Measurements from ENCODE around the gene PSPN. TPM values are rescaled to one million over a fixed set of nuclear protein-coding genes. Genes with fewer than 3 reads are reported as not detected.

PSPN gene
- total and polyA plus RNA-seq, 12 donors = 0.48 to 3.6 (median 1.2) TPM

DNA sequence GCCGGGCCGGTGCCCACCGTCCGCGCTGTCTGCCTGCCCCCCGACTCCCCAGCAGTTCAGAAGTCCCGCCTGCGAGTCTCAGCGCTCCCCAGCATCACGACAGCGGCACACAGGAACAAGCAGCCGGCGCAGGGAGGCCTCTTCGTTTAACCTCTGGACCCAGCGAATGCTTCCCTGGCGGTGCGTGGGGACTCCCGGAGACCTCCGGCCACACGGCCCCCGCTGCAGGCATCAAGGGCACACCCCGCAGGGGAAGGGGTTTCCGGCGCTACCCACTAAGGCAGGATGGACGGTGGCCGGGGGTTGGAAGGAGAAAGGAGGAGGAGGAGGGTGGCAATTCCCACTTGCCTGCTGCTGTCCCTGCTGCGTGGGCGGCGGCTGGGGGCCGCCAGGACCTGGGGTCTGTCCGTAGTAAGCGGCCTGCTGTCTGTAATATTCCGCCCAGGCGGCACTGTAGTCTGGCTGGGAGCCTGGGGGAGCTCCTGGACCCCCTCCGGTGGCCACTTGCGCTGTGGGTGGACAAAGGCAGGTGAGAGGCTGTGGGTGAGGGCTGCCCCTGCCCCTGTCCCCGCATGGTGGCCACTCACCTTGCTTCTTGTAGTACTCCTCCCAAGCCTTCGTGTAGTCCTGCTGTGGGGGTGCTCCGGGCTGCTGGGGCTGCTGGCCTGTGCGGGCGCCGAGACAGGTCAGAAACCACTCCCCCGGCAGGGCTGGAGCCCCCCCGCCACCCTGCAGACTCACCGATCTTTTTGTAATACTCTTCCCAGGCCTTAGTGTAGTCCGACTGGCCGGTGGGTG, 39.3 kb upstream of the PSPN start:
- no peaks in the 10 kb centered on the region for H3K9me3 ChIP-seq (replicated peaks in 1 of 3)
- peaks cover 0 to 61% of the 10 kb centered on the region in 2 donors for H3K36me3 ChIP-seq (replicated peaks in 1 of 2)
- intact Hi-C loops (cut with DNase I) = no loop called here
- peaks cover 0 to 12% of the 10 kb centered on the region in 2 donors for H3K4me1 ChIP-seq (replicated peaks in 1 of 2)
- no peak for TF ChIP-seq POLR2A (IDR thresholded peaks at IDR 0.05)
- TF ChIP-seq, protein P1, sequence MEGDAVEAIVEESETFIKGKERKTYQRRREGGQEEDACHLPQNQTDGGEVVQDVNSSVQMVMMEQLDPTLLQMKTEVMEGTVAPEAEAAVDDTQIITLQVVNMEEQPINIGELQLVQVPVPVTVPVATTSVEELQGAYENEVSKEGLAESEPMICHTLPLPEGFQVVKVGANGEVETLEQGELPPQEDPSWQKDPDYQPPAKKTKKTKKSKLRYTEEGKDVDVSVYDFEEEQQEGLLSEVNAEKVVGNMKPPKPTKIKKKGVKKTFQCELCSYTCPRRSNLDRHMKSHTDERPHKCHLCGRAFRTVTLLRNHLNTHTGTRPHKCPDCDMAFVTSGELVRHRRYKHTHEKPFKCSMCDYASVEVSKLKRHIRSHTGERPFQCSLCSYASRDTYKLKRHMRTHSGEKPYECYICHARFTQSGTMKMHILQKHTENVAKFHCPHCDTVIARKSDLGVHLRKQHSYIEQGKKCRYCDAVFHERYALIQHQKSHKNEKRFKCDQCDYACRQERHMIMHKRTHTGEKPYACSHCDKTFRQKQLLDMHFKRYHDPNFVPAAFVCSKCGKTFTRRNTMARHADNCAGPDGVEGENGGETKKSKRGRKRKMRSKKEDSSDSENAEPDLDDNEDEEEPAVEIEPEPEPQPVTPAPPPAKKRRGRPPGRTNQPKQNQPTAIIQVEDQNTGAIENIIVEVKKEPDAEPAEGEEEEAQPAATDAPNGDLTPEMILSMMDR (IDR thresholded peaks at IDR 0.05) = no peak
- no peaks in the 10 kb centered on the region for H3K27me3 ChIP-seq
- no peak overlapping the region for H3K27ac ChIP-seq
- 87 to 91% (median 89%) methylated on average over 25 to 47 of the region's 47 CpGs for WGBS, 4 donors
- DNase-seq = no peak
- H3K4me3 ChIP-seq = no peak overlapping the region

DNA sequence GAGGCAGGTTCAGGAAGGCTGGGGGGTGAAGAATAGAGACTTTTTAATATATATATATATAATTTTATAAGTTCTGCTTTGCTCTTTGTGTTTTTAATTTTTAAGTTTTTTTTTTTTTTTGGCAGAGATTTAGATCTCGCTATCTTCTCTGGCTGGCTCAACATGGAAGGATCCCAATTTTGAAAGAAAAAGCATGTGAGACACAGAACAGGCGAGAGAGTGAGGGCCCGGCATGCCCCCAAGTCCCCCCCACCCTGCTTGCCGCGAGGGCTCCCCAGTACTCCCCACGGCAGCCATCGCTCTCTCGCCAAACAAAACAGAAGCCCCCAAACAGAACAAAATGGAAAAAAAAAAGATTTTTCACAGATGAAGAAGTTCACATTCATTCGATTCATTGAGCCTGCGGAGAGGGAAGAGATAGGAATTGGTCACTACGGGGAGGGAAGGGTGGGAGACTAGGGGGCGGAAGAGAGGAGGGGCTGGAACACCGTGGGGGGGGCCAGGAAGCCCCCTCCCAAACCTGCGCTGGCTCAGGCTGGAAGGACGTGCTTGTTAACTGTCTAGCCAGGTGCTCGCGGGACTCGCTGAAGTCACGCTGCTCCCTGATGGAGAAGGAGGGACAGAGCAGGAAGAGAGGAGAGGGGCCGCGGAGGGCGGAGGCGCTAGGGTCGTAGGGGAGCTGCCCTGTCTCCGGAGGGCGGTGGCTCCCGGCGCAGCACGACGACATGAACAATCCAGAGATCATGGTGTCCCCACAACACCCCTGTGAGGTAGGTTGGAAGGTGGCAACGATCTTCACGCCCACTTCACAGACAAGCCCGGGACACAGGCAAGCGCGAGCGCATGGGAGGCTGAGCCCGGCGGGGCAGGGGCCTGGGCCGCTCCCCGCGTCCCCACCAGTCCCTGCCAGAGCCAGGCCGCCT, 38.2 kb upstream of the PSPN start:
- Histone ChIP-seq H3K27ac (peak overlapping the region in 1 of 5 donors; percentile 30), H3K9me3 (replicated peaks in 1 of 3) (no peaks in the 10 kb centered on the region), H3K4me3 (no peak overlapping the region), H3K4me1 (replicated peaks in 1 of 2) (peaks cover 0 to 10% of the 10 kb centered on the region in 2 donors), H3K27me3 (no peaks in the 10 kb centered on the region), H3K36me3 (replicated peaks in 1 of 2) (peaks cover 0 to 50% of the 10 kb centered on the region in 2 donors)
- 74 to 79% (median 77%) methylated on average over 42 of the region's 42 CpGs for WGBS, 4 donors
- no peak for TF ChIP-seq POLR2A (IDR thresholded peaks at IDR 0.05)
- TF ChIP-seq, protein P1 (IDR thresholded peaks at IDR 0.05) = no peak
- no peak for DNase-seq
- intact Hi-C loops (cut with DNase I) = no loop called here

DNA sequence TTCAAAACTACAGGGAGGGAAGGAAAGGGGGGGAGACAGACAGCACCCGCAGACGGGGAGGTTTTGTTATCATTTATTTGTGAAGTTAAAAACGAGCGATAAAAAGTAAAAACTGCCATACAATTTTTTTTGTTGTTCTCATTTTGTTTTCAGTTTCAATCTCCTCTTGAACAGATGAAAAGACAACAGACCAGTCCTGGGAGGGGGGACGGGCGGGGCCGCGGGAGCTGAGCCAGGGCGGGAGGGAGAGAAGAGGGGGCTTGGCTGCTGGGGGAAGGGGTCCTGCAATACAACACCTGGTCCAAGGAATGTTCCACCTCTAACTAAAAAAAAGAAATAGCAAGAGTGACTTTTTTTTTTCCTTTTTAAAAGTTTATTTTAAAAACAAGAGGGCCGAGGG, 37.6 kb upstream of the PSPN start:
- H3K9me3 ChIP-seq (replicated peaks in 1 of 3) = no peaks in the 10 kb centered on the region
- DNase-seq = no peak
- no peak overlapping the region for H3K4me3 ChIP-seq
- no peaks in the 10 kb centered on the region for H3K27me3 ChIP-seq
- H3K4me1 ChIP-seq (replicated peaks in 1 of 2) = peaks cover 0 to 5% of the 10 kb centered on the region in 2 donors
- TF ChIP-seq POLR2A (IDR thresholded peaks at IDR 0.05) = no peak
- TF ChIP-seq, protein P1 (IDR thresholded peaks at IDR 0.05) = no peak
- peaks cover 0 to 44% of the 10 kb centered on the region in 2 donors for H3K36me3 ChIP-seq (replicated peaks in 1 of 2)
- peak overlapping the region in 2 of 5 donors; percentile 5 to 24 for H3K27ac ChIP-seq
- WGBS, 4 donors = 63 to 72% (median 67%) methylated on average over 10 of the region's 10 CpGs
- intact Hi-C loops (cut with DNase I) = no loop called here

DNA sequence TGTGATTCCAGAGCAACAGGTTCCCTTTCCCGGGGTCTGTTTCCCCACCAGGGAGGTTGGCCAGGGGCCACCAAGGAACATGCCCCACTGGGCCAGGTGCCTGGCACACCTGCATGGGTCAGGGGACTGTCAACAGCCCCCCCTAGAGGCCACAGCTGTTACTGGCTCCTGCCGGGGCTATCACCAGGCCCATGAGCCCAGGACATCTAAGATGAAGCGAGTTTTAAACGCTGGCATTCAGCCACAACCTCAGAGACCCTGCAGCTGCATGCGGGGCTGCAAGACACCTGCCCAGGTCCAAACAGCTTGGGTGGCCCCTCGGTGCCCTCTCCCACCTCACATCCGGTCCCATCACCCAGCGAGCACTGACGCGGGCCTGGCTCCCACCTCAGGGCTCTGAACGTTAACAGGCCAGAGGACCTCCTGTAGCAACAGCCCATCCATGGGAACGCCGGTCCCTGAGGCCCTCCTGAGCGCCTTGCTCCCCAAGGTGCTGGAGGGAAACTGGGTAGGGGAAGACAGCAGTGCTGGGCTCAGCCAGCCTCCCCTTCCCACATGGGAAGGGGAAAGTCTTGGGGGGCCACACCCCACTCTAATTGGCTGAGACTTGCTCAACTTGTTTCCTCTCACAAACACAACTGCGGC, 36.8 kb upstream of the PSPN start:
- 41 to 67% (median 53%) methylated on average over 9 to 15 of the region's 15 CpGs for WGBS, 4 donors
- peak in 2 of 7 donors; percentile 27 to 58 for DNase-seq
- peak overlapping the region in 2 of 5 donors; percentile 50 to 73 for H3K27ac ChIP-seq
- TF ChIP-seq POLR2A (IDR thresholded peaks at IDR 0.05) = no peak
- TF ChIP-seq, protein P1 (IDR thresholded peaks at IDR 0.05) = peak in 5 of 6 experiments; percentile 8 to 41 (median 27)
- H3K9me3 ChIP-seq (replicated peaks in 1 of 3) = no peaks in the 10 kb centered on the region
- no peak overlapping the region for H3K4me3 ChIP-seq
- no peaks in the 10 kb centered on the region for H3K4me1 ChIP-seq (replicated peaks in 1 of 2)
- peaks cover 0 to 36% of the 10 kb centered on the region in 2 donors for H3K36me3 ChIP-seq (replicated peaks in 1 of 2)
- intact Hi-C loops (cut with DNase I) = no loop called here
- no peaks in the 10 kb centered on the region for H3K27me3 ChIP-seq

All from adrenal gland (tissue), 12 donors.